Stimulated activated CD8-positive, alpha-beta memory T cell treated with anti-CD3 and anti-CD28 coated beads, Interleukin-15, amount 100 ng/mL, for 4 hours (primary cell): ENCODE data around the gene SEMA6A.

Experiments
- DNase-seq, 2 donors: peaks; one replicate each; pipeline ENCODE4 v3.0.0-alpha.2; 2020; ENCODE audit warnings: low read depth in 2 of 2

The SEMA6A gene

DNA sequence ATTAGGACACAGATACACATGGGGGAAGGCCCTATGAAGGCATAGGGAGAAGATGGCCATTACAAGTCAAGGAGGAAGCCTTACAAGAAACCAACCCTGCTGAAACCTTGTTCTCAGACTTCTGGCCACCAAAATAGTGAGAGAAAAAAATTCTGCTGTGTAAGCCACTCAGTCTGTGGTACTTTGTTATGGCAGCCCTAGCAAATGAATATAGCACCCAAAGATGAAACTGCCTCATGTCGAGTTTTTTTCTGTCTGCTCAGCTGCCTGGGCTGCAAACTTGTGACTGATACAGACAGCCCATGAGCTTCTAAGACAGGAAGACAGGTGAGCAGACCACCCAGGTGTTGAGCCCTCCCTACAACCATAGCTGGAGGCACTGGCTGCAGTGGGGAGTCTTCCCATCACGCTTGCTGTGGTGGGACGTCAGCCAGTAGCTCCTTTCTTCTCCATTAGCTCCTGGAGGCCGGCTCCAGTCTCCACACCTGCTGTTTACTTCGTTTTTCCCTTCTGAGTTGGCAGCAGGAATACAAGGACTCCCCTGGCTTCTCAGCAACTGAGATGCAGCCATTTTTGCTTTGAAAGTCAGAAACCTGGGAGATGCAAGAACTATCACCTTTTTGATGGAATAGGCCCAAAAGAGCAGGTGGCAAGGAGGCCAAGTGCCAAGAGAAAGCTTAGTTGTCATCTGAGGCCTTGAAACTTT is 164.9 kb downstream of the SEMA6A start:
- no peak for DNase-seq

DNA sequence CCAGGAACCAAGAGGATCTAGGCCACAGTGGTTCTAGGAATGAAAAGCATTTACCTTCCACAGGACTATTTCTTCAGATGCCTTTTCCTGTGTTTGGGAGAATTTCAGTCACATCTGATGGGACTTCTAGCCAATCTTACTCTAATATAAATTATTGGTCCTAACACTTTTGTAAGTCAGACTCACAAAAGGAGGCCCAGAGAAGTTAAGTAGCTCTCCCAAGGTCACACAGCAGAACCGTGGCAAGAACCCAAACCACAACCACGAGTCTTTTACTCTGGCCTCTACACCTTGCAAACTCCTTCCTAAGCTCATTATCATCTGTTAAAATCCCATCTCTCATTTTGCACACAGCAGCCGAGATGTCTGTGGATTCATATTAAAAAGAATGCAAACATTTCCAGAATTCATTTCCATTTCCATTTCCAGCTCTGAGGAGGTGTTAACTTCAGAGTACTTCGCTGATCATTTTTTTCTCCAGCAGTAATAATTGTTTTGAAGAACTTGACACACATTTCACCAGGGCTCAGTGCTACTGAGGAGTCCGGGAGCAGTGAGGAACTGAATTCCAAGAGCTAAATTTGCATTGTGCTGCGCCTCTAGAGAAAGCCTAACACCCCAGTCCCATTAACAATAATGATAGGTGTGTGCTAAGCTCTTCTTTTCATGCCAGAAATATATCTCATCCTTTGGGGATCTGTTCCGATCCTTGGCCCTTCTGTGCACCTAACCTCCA is 168.1 kb downstream of the SEMA6A start:
- no peak for DNase-seq

DNA sequence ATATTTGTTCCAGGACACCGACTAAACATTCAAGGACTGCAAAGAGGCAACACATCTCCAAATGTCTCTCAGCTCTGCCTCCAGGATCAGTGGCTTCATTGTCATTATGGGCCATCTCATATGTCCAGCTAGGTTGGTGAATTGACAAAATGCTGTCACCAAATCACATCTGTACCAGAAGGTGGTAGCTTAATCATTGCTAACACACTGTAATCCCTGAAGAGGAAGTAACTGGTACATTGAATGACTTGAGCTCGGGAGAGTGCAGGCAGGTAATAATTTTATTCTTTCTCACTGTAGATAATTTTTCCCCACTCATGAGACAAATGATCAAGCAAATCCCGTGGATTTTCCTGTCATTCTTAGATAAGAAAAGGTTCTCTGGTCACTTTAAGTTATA is 169.8 kb downstream of the SEMA6A start:
- DNase-seq, result no peak

DNA sequence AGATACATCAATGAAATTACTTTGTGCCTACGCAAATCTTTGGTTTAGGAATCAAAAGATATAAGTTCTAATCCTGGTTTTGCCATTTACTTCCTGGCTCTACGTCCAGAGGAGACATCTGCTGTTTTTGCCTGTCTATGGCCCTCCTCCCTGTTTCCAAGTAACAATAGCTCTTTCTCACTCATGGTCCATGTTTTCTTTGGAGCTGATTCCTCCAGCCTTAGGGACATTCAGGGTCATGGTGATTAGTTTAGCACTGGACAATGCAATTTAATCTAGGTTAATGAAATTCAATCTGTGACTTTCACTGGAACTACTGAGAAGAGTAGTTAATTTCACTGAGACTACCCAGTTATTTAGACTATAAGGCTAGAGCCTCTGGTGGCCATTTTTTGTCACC is 170.6 kb downstream of the SEMA6A start:
- no peak for DNase-seq

DNA sequence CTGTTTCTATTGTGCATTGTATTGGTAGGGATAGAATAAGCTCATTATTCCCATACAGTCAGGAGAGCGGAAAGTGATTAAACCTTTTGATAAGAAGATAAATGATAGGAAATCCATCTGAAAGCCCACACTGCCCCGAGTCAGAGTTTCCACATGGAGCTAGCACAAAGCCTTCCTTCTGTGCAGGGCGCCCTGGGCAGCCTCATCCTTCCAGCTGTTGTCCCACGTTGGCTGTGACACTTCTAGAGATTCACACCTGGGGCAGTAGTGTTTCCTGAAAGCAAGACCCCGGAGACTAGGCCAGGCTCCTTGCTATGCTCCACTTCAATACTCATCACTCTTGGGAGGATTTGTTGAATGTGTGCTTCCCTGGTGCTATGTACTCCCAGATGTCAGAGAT is 172.4 kb downstream of the SEMA6A start:
- no peak for DNase-seq

DNA sequence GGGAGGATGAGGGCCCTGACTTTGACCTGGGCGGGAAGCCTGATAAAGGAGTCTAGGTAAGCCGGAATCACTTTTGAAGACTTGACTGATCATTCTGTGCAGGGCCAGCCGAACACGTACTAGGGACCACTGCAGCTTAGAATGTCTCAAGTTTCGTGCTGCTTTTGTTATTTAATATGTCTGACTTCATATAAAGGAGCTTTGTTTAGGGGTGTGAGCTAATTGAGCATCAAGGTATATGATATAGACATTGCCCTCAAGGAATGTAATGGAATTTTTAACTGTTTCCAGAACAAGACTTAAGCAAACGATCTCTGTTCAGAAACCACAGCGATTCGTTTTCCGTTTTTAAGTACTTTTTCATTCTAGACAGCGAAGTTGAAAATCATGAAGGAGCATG is 173.0 kb downstream of the SEMA6A start:
- no peak for DNase-seq

DNA sequence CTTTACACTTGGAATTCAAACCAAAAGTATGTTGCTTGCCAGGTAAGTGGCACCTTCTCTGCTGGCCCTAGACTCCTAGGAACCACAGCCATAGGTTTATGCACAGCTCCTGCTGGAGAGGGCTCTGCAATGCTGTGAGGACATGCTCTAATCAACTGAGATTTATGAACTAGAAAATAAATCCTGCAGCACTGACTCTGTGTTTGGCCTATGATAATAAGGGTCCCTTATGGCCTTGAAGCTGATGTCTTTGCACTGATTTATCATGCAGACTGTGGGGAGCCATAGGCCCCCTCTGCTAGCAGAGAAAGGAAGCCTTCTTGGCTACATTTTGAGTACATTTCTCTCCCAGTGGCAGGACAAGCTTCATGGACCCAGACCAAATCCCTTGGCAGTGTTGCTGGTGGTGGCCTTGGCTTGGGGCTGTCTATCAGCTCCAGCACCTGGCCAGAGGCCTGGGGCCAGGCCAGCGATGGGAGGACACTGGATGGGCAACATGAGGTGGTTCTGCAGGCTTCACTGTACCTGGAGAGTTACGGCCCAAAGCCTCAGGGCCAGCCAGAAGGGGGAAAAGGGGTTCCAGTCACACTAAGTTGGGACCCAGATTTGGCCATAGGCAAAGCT is 178.0 kb downstream of the SEMA6A start:
- no peak for DNase-seq

DNA sequence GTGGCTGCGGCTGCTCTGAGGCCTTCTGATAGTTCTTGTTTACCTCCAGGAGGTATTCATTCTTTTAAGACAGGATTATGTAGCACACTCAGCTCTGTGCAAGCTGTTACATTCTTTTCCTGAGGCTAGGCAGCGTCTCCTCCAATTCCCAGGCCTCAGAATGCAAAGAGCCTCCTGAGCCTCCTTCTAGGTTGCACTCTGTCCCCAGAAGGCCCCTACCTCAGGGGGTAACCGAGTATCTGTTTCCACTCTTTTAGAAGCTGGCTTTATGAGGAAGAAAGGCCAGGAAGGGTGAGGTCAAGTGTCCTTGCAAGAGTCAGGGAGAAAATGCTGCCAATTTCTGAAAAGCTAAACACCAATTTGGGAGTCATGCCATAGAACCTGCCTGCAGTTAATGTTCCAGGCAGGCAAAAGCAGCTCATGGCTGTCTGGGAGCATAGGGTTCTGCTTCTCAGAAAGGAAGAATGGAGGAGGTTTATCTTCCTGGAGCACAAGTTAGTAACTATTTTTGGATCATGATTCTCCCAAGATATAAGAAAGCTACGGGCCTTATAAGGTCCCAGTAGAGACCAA is 178.9 kb downstream of the SEMA6A start:
- DNase-seq, result no peak

DNA sequence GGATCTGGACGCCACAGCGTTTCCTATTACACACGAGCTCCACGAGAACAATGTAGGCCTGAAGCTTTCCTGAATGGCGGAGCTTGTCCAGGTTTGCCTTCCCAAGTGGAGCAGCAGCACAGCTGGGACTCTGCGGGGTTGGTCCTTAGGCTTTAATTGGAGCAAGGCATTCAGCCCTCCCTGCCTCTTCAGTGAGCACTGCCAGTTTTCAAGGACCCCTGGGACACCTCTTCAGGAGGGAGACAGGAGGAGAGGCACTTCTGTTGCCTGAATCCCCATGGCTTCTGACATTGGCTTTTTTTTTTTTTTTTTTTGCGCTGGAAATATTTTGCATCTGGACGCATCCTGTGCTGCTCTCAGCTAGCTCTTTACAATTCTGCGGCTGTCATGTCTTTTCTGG is 179.4 kb downstream of the SEMA6A start:
- DNase-seq, result no peak

DNA sequence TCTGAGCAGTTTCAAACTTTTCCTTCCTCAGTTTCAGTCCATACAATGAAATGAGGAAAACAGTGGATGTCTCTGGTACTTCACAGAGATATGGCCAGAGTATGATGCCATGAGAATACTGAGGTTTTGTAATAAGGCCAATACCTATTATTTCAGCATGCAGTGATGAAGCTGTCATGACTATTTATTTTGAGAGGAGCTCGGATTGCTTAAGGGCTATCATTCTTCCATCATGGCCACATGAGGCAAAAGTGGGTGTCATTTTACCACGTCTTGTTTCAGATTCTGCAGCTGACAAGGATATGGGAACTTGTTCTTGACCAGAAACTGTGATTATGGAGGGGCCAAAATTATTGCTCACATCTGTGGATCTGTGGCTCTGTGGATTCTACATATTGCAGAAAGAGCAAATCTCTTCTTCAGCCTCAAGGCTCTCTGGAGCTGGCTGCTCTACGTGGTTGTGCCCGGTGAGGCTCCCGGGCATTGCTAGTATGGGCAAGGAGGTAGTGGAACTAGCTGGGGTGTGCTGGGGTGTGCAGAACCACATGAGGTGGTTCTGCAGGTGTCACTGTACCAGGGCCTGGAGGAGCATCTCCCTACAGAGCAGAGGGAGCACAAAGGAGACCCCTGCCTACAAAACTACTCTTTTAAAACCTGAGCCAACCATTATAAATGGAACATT is 180.3 kb downstream of the SEMA6A start:
- no peak for DNase-seq
